ENCODE measurements around the gene KMT2B. TPM values are rescaled to one million over a fixed set of nuclear protein-coding genes. Genes with fewer than 3 reads are reported as not detected.

KMT2B gene
- total and polyA plus RNA-seq, 9 of the 15 experiments (the other 6 are each of a cell fraction or from before 2014, with no cell fraction given) = 0.63 to 43.9 (median 8.1) TPM

DNA sequence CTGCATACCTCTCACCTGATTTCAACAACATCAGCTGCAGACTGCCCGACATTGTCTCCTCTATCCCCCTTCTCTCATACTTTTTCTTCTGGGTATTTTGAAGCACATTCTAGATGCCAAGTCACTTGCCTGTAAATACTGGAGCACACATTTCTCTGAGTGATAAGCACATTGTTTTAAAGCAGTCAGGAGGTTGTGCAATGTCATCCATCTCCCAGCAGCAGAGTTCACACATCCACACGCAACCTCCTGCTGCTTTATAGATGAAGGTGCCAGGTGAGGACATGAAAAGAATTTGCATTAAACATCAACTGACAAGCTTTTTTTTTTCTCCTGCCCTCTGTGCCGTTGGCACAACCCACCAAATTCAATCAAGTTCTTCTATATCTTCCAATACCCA, 46.0 kb upstream of the KMT2B start (continued):
- TF ChIP-seq, protein P1, sequence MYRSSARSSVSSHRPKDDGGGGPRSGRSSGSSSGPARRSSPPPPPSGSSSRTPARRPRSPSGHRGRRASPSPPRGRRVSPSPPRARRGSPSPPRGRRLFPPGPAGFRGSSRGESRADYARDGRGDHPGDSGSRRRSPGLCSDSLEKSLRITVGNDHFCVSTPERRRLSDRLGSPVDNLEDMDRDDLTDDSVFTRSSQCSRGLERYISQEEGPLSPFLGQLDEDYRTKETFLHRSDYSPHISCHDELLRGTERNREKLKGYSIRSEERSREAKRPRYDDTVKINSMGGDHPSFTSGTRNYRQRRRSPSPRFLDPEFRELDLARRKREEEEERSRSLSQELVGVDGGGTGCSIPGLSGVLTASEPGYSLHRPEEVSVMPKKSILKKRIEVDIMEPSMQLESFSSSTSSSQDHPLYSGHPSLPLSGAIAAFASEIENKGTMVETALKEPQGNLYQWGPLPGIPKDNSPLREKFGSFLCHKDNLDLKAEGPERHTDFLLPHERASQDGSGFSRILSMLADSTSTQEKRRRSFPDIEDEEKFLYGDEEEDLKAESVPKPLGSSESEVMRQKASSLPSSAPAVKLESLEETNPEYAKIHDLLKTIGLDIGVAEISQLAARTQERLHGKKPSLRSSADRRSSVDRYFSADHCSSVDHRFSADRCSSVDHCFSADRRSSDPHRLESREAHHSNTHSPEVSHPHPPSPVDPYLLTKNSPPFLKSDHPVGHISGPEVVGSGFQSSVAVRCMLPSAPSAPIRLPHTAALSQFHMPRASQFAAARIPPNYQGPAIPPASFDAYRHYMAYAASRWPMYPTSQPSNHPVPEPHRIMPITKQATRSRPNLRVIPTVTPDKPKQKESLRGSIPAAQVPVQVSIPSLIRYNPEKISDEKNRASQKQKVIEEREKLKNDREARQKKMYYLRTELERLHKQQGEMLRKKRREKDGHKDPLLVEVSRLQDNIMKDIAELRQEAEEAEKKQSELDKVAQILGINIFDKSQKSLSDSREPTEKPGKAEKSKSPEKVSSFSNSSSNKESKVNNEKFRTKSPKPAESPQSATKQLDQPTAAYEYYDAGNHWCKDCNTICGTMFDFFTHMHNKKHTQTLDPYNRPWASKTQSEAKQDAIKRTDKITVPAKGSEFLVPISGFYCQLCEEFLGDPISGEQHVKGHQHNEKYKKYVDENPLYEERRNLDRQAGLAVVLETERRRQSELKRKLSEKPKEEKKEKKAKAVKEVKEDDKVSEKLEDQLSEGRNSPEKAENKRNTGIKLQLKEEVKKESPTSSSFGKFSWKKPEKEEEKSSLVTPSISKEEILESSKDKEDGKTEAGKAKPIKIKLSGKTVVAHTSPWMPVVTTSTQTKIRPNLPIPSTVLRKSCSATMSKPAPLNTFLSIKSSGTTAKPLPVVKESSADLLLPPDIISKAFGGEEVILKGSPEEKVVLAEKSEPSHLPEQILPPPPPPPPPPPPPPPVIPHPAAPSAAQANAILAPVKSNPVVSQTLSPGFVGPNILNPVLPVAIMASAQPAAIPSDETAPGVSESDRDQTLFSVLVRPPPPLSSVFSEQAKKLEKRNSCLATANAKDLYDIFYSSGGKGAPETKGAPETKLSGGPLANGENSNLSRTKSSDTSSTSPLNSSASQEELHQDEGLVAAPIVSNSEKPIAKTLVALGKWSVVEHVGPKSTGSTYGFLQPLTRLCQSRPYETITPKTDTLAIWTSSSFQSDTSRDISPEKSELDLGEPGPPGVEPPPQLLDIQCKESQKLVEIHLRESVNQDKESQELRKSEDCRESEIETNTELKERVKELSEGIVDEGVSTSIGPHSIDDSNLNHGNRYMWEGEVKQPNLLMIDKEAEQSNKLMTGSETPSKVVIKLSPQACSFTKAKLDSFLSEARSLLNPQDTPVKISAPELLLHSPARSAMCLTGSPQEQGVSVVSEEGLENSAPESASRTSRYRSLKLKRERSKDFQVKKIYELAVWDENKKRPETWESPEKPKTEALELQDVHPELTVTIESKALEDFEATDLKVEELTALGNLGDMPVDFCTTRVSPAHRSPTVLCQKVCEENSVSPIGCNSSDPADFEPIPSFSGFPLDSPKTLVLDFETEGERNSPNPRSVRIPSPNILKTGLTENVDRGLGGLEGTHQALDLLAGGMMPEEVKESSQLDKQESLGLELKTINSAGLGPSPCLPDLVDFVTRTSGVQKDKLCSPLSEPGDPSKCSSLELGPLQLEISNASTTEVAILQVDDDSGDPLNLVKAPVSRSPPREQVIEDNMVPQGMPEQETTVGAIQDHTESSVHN (IDR thresholded peaks at IDR 0.05; ENCODE audit: borderline replicate concordance in 1 of 2, low read depth in 1 of 2) = no peak
- TF ChIP-seq ETV1 (tag; conservative IDR thresholded peaks at IDR 0.05; ENCODE audit: low read depth) (0 out of 2 replicates have a peak, but pooled peaks have one; percentile 9), ZNF766 (CRISPR knock-in tag; conservative IDR thresholded peaks at IDR 0.05) (0 out of 2 replicates have a peak, but pooled peaks have one; percentile 18), CEBPB (tag; IDR thresholded peaks at IDR 0.05) (peak; percentile 99), L3MBTL2 (IDR thresholded peaks at IDR 0.05) (peak; percentile 80), ARNT (IDR thresholded peaks at IDR 0.05) (peak; percentile 81; a peak in 2 of 4 replicates)
- TF ChIP-seq, protein P2, sequence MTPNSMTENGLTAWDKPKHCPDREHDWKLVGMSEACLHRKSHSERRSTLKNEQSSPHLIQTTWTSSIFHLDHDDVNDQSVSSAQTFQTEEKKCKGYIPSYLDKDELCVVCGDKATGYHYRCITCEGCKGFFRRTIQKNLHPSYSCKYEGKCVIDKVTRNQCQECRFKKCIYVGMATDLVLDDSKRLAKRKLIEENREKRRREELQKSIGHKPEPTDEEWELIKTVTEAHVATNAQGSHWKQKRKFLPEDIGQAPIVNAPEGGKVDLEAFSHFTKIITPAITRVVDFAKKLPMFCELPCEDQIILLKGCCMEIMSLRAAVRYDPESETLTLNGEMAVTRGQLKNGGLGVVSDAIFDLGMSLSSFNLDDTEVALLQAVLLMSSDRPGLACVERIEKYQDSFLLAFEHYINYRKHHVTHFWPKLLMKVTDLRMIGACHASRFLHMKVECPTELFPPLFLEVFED (CRISPR knock-in tag; conservative IDR thresholded peaks at IDR 0.05) = no peak
- TF ChIP-seq, protein P3, sequence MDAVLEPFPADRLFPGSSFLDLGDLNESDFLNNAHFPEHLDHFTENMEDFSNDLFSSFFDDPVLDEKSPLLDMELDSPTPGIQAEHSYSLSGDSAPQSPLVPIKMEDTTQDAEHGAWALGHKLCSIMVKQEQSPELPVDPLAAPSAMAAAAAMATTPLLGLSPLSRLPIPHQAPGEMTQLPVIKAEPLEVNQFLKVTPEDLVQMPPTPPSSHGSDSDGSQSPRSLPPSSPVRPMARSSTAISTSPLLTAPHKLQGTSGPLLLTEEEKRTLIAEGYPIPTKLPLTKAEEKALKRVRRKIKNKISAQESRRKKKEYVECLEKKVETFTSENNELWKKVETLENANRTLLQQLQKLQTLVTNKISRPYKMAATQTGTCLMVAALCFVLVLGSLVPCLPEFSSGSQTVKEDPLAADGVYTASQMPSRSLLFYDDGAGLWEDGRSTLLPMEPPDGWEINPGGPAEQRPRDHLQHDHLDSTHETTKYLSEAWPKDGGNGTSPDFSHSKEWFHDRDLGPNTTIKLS (IDR thresholded peaks at IDR 0.05; ENCODE audit: borderline replicate concordance, low read depth) = peak; percentile 46; the same call in 1 of the 2 replicates
- TF ChIP-seq, protein P4, sequence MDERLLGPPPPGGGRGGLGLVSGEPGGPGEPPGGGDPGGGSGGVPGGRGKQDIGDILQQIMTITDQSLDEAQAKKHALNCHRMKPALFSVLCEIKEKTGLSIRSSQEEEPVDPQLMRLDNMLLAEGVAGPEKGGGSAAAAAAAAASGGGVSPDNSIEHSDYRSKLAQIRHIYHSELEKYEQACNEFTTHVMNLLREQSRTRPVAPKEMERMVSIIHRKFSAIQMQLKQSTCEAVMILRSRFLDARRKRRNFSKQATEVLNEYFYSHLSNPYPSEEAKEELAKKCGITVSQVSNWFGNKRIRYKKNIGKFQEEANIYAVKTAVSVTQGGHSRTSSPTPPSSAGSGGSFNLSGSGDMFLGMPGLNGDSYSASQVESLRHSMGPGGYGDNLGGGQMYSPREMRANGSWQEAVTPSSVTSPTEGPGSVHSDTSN (CRISPR knock-in tag; IDR thresholded peaks at IDR 0.05; ENCODE audit: low read depth) = no peak
- TF ChIP-seq, protein P4 (tag; conservative IDR thresholded peaks at IDR 0.05; ENCODE audit: low read depth) = peak; percentile 79
- TF ChIP-seq, protein P5, sequence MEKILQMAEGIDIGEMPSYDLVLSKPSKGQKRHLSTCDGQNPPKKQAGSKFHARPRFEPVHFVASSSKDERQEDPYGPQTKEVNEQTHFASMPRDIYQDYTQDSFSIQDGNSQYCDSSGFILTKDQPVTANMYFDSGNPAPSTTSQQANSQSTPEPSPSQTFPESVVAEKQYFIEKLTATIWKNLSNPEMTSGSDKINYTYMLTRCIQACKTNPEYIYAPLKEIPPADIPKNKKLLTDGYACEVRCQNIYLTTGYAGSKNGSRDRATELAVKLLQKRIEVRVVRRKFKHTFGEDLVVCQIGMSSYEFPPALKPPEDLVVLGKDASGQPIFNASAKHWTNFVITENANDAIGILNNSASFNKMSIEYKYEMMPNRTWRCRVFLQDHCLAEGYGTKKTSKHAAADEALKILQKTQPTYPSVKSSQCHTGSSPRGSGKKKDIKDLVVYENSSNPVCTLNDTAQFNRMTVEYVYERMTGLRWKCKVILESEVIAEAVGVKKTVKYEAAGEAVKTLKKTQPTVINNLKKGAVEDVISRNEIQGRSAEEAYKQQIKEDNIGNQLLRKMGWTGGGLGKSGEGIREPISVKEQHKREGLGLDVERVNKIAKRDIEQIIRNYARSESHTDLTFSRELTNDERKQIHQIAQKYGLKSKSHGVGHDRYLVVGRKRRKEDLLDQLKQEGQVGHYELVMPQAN (IDR thresholded peaks at IDR 0.05; ENCODE audit: borderline replicate concordance) = no peak; the same call in 1 of the 2 replicates

Measured in K562 (cell line).